Neural crest cell (in vitro differentiated cells): ENCODE measurements around the gene RPP40. TPM values are rescaled to one million over a fixed set of nuclear protein-coding genes. Genes with fewer than 3 reads are reported as not detected.

Experiments
- DNase-seq: peaks from one replicate; pipeline ENCODE4 v3.0.0; 2021; ENCODE audit warnings: low read depth, mixed read lengths, low spot score
- H3K27ac Mint-ChIP-seq: one replicate; pipeline ENCODE4 v1.8.0; 2021; ENCODE audit warnings: mild to moderate bottlenecking, mixed read lengths; ENCODE audit not compliant: unreplicated experiment
- H3K27me3 Mint-ChIP-seq: 2 replicates; pipeline ENCODE4 v1.8.0; 2021; ENCODE audit warnings: low read depth, mild to moderate bottlenecking, mixed read lengths
- H3K36me3 Mint-ChIP-seq: 2 replicates; pipeline ENCODE4 v1.8.0; 2021; ENCODE audit warnings: low read depth, mild to moderate bottlenecking, mixed read lengths
- H3K4me1 Mint-ChIP-seq: 2 replicates; pipeline ENCODE4 v1.8.0; 2021; ENCODE audit warnings: mixed read lengths
- H3K4me3 Mint-ChIP-seq: one replicate; pipeline ENCODE4 v1.8.0; 2021; ENCODE audit warnings: mild to moderate bottlenecking, mixed read lengths
- H3K9me3 Mint-ChIP-seq: 2 replicates; pipeline ENCODE4 v1.8.0; 2021; ENCODE audit warnings: mixed read lengths
- CTCF ChIP-seq: fragments of 200-600 bp; sonication (generic); conservative IDR thresholded peaks from 2 replicates; pipeline ENCODE4 v1.5.0; 2021; ENCODE audit warnings: antibody characterized with exemption, mild to moderate bottlenecking
- long read RNA-seq: library from polyadenylated mRNA; unstranded; transcript quantifications from one replicate; pipeline ENCODE4 v2.0.0, GENCODE V29; 2020
- total RNA-seq: library from RNA; stranded (reverse); gene quantifications from 2 replicates; pipeline ENCODE4 v1.2.1, GENCODE V29; 2021

Gene RPP40
- 9.3 and 9.7 TPM in 2 replicates for total RNA-seq
- long read RNA-seq, transcript RPP40-207 (7 exons, 1,056 nt), result minor isoform, 5 of 44 reads
- long read RNA-seq, transcript RPP40-202 (8 exons, 1,483 nt), result major isoform, 24 of 44 reads
- long read RNA-seq, partial matches to known transcripts, result 8 of 44 reads
- long read RNA-seq, other reads (novel, unspliced or antisense), result 3 of 44 reads

- peaks cover 15% of the 10 kb centered on the region for H3K4me1 Mint-ChIP-seq
- DNase-seq, result peak; percentile 96
- no peaks in the 10 kb centered on the region for H3K27me3 Mint-ChIP-seq
- no peaks in the 10 kb centered on the region for H3K9me3 Mint-ChIP-seq
- peak within 1 kb of the TSS; percentile 98 for H3K27ac Mint-ChIP-seq
- H3K36me3 Mint-ChIP-seq, result peaks cover 3% of the 10 kb centered on the region
- peak within 1 kb of the TSS; percentile 97 for H3K4me3 Mint-ChIP-seq
- TF ChIP-seq CTCF, result peak; percentile 92
Measured at GRCh38 chr6:5003604-5004372, at the start of gene RPP40. Gene RPP40, minus strand, starts transcription at chr6:5004037. Its CDS starts 35 bp downstream, at chr6:5004002.

- Mint-ChIP-seq H3K27me3 (no peaks in the 10 kb centered on the region), H3K4me3 (no peak overlapping the region), H3K4me1 (no peaks in the 10 kb centered on the region), H3K27ac (no peak overlapping the region), H3K36me3 (peaks cover 13% of the 10 kb centered on the region), H3K9me3 (peaks cover 14% of the 10 kb centered on the region)
- no peak for DNase-seq
- TF ChIP-seq CTCF, result no peak
Measured at GRCh38 chr6:5053038-5053437, 49.2 kb upstream of the RPP40 start.

- Mint-ChIP-seq H3K9me3 (peaks cover 18% of the 10 kb centered on the region), H3K27ac (no peak overlapping the region), H3K36me3 (peaks cover 18% of the 10 kb centered on the region), H3K4me1 (no peaks in the 10 kb centered on the region), H3K27me3 (no peaks in the 10 kb centered on the region), H3K4me3 (no peak overlapping the region)
- TF ChIP-seq CTCF, result no peak
- no peak for DNase-seq
Measured at GRCh38 chr6:5051394-5051793, 47.6 kb upstream of the RPP40 start.

DNA sequence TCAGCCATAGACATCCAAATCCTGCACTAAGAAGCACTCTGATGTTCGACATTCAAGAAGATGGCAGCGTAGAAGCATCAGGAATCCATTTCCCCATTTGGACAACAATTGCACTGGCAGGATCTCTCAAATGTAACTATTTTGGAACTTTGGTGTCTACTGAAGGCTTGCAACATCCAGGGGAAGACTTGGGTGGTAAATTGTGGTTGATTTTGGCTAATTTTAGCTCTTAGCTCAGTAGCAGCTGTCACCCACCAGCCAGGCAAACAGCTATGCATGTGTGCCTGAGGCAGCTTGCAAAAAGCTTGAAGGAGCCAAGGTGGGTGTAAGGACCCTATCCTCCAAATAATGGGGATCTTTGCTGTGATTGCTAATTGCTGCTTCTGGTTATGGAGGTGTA is 46.2 kb upstream of the RPP40 start:
- Mint-ChIP-seq H3K27me3 (no peaks in the 10 kb centered on the region), H3K36me3 (peaks cover 18% of the 10 kb centered on the region), H3K27ac (no peak overlapping the region), H3K4me1 (no peaks in the 10 kb centered on the region), H3K4me3 (no peak overlapping the region), H3K9me3 (peaks cover 18% of the 10 kb centered on the region)
- DNase-seq, result no peak
- no peak for TF ChIP-seq CTCF

GRCh38 chr6:5046430-5046829 is 42.6 kb upstream of the RPP40 start:
- H3K27me3 Mint-ChIP-seq, result no peaks in the 10 kb centered on the region
- H3K9me3 Mint-ChIP-seq, result peaks cover 16% of the 10 kb centered on the region
- H3K27ac Mint-ChIP-seq, result no peak overlapping the region
- no peak for DNase-seq
- no peak for TF ChIP-seq CTCF
- H3K4me3 Mint-ChIP-seq, result no peak overlapping the region
- H3K36me3 Mint-ChIP-seq, result peaks cover 18% of the 10 kb centered on the region
- no peaks in the 10 kb centered on the region for H3K4me1 Mint-ChIP-seq
